Keratinocyte (primary cell): ENCODE measurements around the gene GCA. TPM values are rescaled to one million over a fixed set of nuclear protein-coding genes. Genes with fewer than 3 reads are reported as not detected.

Experiments
- DNase-seq: peaks from one replicate; pipeline ENCODE4 v3.0.0-alpha.2; 2011; ENCODE audit warnings: low read depth, missing footprints, low spot score
- FAIRE-seq: peaks from 2 replicates; lab custom pipeline; 2011; peaks lifted over from hg19 to GRCh38; lab: Jason Lieb, UNC
- H2AFZ ChIP-seq: 2 replicates; pipeline ENCODE4 v1.6.0; 2012; ENCODE audit warnings: low read length, control low read depth, inconsistent platforms; ENCODE audit not compliant: control insufficient read depth
- H3K27ac ChIP-seq: 2 replicates; pipeline ENCODE4 v1.5.1; 2011; ENCODE audit warnings: low read length; ENCODE audit not compliant: control insufficient read depth, insufficient read depth
- H3K27me3 ChIP-seq: 3 replicates; pipeline ENCODE4 v1.6.0; 2011; ENCODE audit warnings: low read length; ENCODE audit not compliant: control insufficient read depth, insufficient read depth; ENCODE audit errors: extremely low read depth
- H3K36me3 ChIP-seq, 2 experiments: 2 replicates in 1 of 2; 3 replicates in 1 of 2; pipeline ENCODE4 v1.5.1; 2011; ENCODE audit warnings: low read length in 2 of 2, mild to moderate bottlenecking in 1 of 2; ENCODE audit not compliant: control insufficient read depth in 2 of 2, insufficient read depth in 2 of 2; ENCODE audit errors: extremely low read depth in 1 of 2
- H3K4me1 ChIP-seq: 3 replicates; pipeline ENCODE4 v1.5.1; 2011; ENCODE audit warnings: low read length; ENCODE audit not compliant: control insufficient read depth, insufficient read depth; ENCODE audit errors: extremely low read depth
- H3K4me2 ChIP-seq: 3 replicates; pipeline ENCODE4 v1.6.0; 2011; ENCODE audit warnings: low read depth, low read length; ENCODE audit not compliant: control insufficient read depth, insufficient read depth; ENCODE audit errors: extremely low read depth
- H3K4me3 ChIP-seq, 3 experiments: fragments of 200-600 bp in 1 of 3; sonication (generic) in 1 of 3; 2 replicates in 2 of 3; 3 replicates in 1 of 3; pipeline ENCODE4 v1.5.1; 2011 to 2016; ENCODE audit warnings: low read length in 3 of 3, mild to moderate bottlenecking in 3 of 3, control low read depth in 2 of 3, inconsistent platforms in 1 of 3, low read depth in 1 of 3, mixed read lengths in 1 of 3, mixed run types in 1 of 3, moderate library complexity in 1 of 3; ENCODE audit not compliant: control insufficient read depth in 2 of 3, insufficient read depth in 2 of 3; ENCODE audit errors: extremely low read depth in 1 of 3
- H3K79me2 ChIP-seq: 2 replicates; pipeline ENCODE4 v1.6.0; 2012; ENCODE audit warnings: low read length; ENCODE audit not compliant: control insufficient read depth, insufficient read depth
- H3K9ac ChIP-seq: 3 replicates; pipeline ENCODE4 v1.6.0; 2011; ENCODE audit warnings: low read length; ENCODE audit not compliant: control insufficient read depth, insufficient read depth; ENCODE audit errors: extremely low read depth
- H3K9me1 ChIP-seq: 3 replicates; pipeline ENCODE4 v1.6.0; 2011; ENCODE audit warnings: low read length; ENCODE audit not compliant: control insufficient read depth, insufficient read depth; ENCODE audit errors: extremely low read depth
- H3K9me3 ChIP-seq: 2 replicates; pipeline ENCODE4 v1.5.1; 2012; ENCODE audit warnings: low read depth, low read length; ENCODE audit not compliant: control insufficient read depth
- H4K20me1 ChIP-seq: 3 replicates; pipeline ENCODE4 v1.6.0; 2011; ENCODE audit warnings: low read length; ENCODE audit not compliant: control insufficient read depth, insufficient read depth; ENCODE audit errors: extremely low read depth
- CTCF ChIP-seq, 3 experiments: IDR thresholded peaks in 1 of 3; conservative IDR thresholded peaks in 1 of 3; optimal IDR thresholded peaks in 1 of 3; 2 replicates in 2 of 3; 3 replicates in 1 of 3; pipeline versions ENCODE3 to v1.5.1; 2011; ENCODE audit warnings: low read length in 3 of 3, mild to moderate bottlenecking in 3 of 3, moderate library complexity in 2 of 3, control low read depth in 1 of 3, inconsistent platforms in 1 of 3; ENCODE audit not compliant: insufficient read depth in 2 of 3; ENCODE audit errors: extremely low read depth in 1 of 3
- EZH2 ChIP-seq: IDR thresholded peaks from one replicate; pipeline ENCODE4 v1.6.1; 2012; ENCODE audit warnings: inconsistent platforms, mild to moderate bottlenecking, low read length, moderate library complexity
- dilution Hi-C: fragments of 300-500 bp; cut with MboI; formaldehyde crosslinking; loops from one replicate; pipeline ENCODE4 v1.7.0; 2020; ENCODE audit warnings: low sequenced_read_pairs; ENCODE audit not compliant: extremely low pct_ligation_motif_present
- polyA plus RNA-seq, 5 experiments: library from polyadenylated mRNA; depleted of rRNA in 3 of 5; stranded (reverse) in 3 of 5; stranded (forward) in 1 of 5; unstranded in 1 of 5; fragments of >200 nt; gene quantifications; 1 replicate in 1 of 5; 2 replicates in 3 of 5; 3 replicates in 1 of 5; pipeline versions ENCODE4 v1.2.1 to v1.2.3, GENCODE V29; 2011 to 2012; ENCODE audit warnings: missing spikeins in 2 of 5, low read depth in 1 of 5, low replicate concordance in 1 of 5

Gene GCA
- polyA plus RNA-seq, 1 donor (not counting 4 experiments of a cell fraction or from before 2014, with no cell fraction given), result 10.0 TPM

DNA sequence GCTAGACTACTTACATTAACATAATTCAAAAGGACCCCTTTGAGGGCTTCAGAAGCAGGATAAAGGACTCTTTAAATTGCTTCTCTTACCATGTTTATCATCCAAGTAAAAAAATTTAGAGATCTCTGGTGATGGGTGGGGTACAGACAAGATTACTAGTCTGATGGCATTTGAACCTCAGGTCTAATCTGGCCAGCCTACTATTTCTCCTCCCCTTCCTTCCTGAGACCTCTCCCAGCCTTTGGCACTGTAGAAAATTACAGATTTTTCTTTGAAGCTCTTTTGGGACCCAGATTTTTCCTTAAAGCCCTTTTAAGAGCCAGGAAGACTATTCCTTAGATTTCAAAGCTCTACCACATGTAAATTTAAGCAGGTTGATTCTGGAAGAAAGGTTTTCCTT, 28.9 kb downstream of the GCA start:
- no peaks in the 10 kb centered on the region for H3K4me1 ChIP-seq
- no peaks in the 10 kb centered on the region for H3K36me3 ChIP-seq
- H3K27me3 ChIP-seq, result no peaks in the 10 kb centered on the region
- H3K4me2 ChIP-seq, result no peak overlapping the region
- H2AFZ ChIP-seq, result no peak overlapping the region
- H3K9me1 ChIP-seq, result no peaks in the 10 kb centered on the region
- H3K79me2 ChIP-seq, result no peaks in the 10 kb centered on the region
- H3K9me3 ChIP-seq, result no peaks in the 10 kb centered on the region
- DNase-seq, result no peak
- FAIRE-seq, result no peak
- TF ChIP-seq CTCF (optimal IDR thresholded peaks at IDR 0.05 in 1 of 3, IDR thresholded peaks at IDR 0.05 in 1 of 3, conservative IDR thresholded peaks at IDR 0.05 in 1 of 3; ENCODE audit: extremely low read depth in 1 of 3, insufficient read depth in 2 of 3, low read length in 3 of 3) (no peak), EZH2 (no peak)
- no peak overlapping the region for H3K4me3 ChIP-seq
- dilution Hi-C loops, result no loop called here
- H3K9ac ChIP-seq, result no peak overlapping the region
- no peaks in the 10 kb centered on the region for H4K20me1 ChIP-seq
- H3K27ac ChIP-seq, result no peak overlapping the region

DNA sequence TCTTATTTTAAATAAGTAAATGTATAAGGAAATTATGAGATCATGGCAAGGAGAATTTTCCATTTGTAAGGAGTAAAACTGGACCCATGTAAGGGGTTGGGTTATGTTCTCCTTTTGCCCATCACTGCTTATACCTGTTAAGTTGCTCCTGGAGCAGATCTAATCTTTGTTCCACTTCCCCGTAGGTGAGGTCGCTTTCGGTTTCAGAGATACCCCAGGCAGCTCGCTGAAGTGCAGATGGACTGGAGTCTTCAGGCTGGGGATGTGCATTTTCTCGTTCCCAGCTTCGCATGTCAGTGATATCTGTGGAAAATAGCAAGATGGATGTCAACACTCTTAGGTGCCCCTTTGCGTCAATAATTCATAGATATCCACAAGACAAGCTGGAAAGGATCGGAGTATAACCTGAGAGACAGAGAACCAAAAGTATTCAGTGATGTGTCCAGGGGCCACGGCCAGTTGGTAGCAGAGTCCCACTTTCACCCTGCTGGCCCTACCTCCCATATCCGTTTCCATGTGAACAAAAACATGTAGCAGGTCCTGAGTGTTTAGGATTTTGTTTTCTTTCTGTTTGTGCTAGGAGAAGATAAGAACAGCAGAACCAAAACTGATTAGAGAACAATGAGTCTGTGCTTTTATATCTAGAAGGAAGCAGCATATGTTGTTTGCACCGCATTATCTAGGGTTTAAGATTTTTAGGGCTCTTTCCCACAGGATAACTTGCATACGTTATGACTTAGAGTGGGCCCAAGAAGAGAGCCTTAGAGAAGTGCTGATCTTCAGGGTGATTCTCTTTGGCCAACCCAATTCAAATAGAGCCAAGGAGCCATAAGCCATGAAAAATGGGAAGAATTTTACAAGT, 36.0 kb downstream of the GCA start:
- Histone ChIP-seq H3K4me1 (no peaks in the 10 kb centered on the region), H3K4me3 (no peak overlapping the region), H3K79me2 (no peaks in the 10 kb centered on the region), H3K9ac (no peak overlapping the region), H3K36me3 (no peaks in the 10 kb centered on the region), H3K9me1 (no peaks in the 10 kb centered on the region), H4K20me1 (no peaks in the 10 kb centered on the region), H3K9me3 (no peaks in the 10 kb centered on the region), H2AFZ (no peak overlapping the region), H3K27ac (no peak overlapping the region), H3K27me3 (no peaks in the 10 kb centered on the region), H3K4me2 (no peak overlapping the region)
- TF ChIP-seq EZH2, result no peak
- no peak for TF ChIP-seq CTCF (optimal IDR thresholded peaks at IDR 0.05 in 1 of 3, IDR thresholded peaks at IDR 0.05 in 1 of 3, conservative IDR thresholded peaks at IDR 0.05 in 1 of 3; ENCODE audit: extremely low read depth in 1 of 3, insufficient read depth in 2 of 3, low read length in 3 of 3)
- FAIRE-seq (no peak), DNase-seq (no peak)
- dilution Hi-C loops, result no loop called here
